Stimulated activated CD4-positive, alpha-beta T cell treated with anti-CD3 and anti-CD28 coated beads, TNF-alpha, amount 100 ng/mL, for 24 hours (primary cell): ENCODE data around the gene AAK1.
"Not testable (repeated sequence)": the region's sequence is repeated elsewhere in the genome, so short reads cannot be mapped to it uniquely, and the experiment has no call there.

Experiments
- DNase-seq, 3 experiments: peaks; one replicate each; pipeline ENCODE4 v3.0.0-alpha.2; 2020; ENCODE audit warnings: low read depth in 3 of 3

AAK1 gene

GRCh38 chr2:69600425-69600824, 43.1 kb downstream of the AAK1 start:
- no peak for DNase-seq

- DNase-seq = no peak
Measured at GRCh38 chr2:69597843-69598610, 45.5 kb downstream of the AAK1 start.

GRCh38 chr2:69597105-69597504, 46.4 kb downstream of the AAK1 start:
- DNase-seq = no peak

- no peak for DNase-seq
Measured at GRCh38 chr2:69594341-69594740, 49.2 kb downstream of the AAK1 start.

GRCh38 chr2:69592511-69592910, 51.0 kb downstream of the AAK1 start:
- DNase-seq = no peak

- no peak for DNase-seq
Measured at GRCh38 chr2:69589973-69590652, 53.4 kb downstream of the AAK1 start.

GRCh38 chr2:69588945-69589344, 54.6 kb downstream of the AAK1 start:
- DNase-seq = no peak

- DNase-seq = no peak
Measured at GRCh38 chr2:69588403-69588802, 55.1 kb downstream of the AAK1 start.

- no peak for DNase-seq
Measured at GRCh38 chr2:69585855-69586555, 57.5 kb downstream of the AAK1 start.

GRCh38 chr2:69584127-69584889, 59.2 kb downstream of the AAK1 start:
- no peak for DNase-seq

- DNase-seq = no peak
Measured at GRCh38 chr2:69583321-69583833, 60.2 kb downstream of the AAK1 start.

GRCh38 chr2:69582582-69583176, 60.9 kb downstream of the AAK1 start:
- DNase-seq = no peak

GRCh38 chr2:69581774-69582581, 61.6 kb downstream of the AAK1 start:
- no peak for DNase-seq

- DNase-seq = no peak
Measured at GRCh38 chr2:69580486-69580885, 63.1 kb downstream of the AAK1 start.

GRCh38 chr2:69579536-69579935, 64.0 kb downstream of the AAK1 start:
- no peak for DNase-seq

- DNase-seq = no peak
Measured at GRCh38 chr2:69578198-69578540, 65.4 kb downstream of the AAK1 start.

- DNase-seq = no peak
Measured at GRCh38 chr2:69577467-69578197, 65.9 kb downstream of the AAK1 start.

GRCh38 chr2:69576880-69577279, 66.7 kb downstream of the AAK1 start:
- DNase-seq = no peak

- DNase-seq = no peak
Measured at GRCh38 chr2:69575926-69576325, 67.6 kb downstream of the AAK1 start.

- not testable (repeated sequence) for DNase-seq
Measured at GRCh38 chr2:69575371-69575770, 68.2 kb downstream of the AAK1 start.
